Vagina (tissue), 2 donors: ENCODE data around the gene ANKRD44.

Experiments
- CTCF ChIP-seq, 3 experiments: fragments of 450-650 bp in 2 of 3; fragments of 200-600 bp in 1 of 3; sonication (generic) in 1 of 3; IDR thresholded peaks; one replicate each; pipeline ENCODE4 v1.5.1; 2017 to 2019; ENCODE audit warnings: antibody characterized with exemption in 3 of 3, mild to moderate bottlenecking in 2 of 3, moderate library complexity in 2 of 3
- POLR2A ChIP-seq, 2 donors: fragments of 450-650 bp; IDR thresholded peaks; one replicate each; pipeline ENCODE4 v1.6.1; 2017; ENCODE audit warnings: antibody characterized with exemption in 2 of 2, mild to moderate bottlenecking in 2 of 2, moderate library complexity in 2 of 2

DNA sequence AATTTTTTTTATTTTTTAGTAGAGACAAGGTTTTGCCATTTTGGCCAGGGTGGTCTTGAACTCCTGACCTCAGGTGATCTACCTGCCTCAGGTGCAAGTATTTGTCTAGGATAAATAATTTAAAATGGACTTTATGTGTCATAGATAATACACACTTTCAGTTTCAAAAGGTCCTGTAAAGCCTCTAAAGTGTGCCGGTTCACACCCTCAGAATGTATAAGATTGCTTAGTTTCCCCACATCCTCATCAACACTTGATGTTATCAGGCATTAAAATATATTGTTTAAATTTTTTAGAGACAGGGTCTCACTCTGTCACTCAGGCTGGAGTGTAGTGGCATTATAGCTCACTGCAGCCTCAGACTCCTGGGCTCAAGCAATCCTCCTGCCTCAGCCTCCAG lies 170.5 kb downstream of the ANKRD44 start:
- no peak for TF ChIP-seq POLR2A (IDR thresholded peaks at IDR 0.05)
- no peak for TF ChIP-seq CTCF (IDR thresholded peaks at IDR 0.05)
